H9 (cell line): ENCODE results near the gene TMEM51. TPM values are rescaled to one million over a fixed set of nuclear protein-coding genes. Genes with fewer than 3 reads are reported as not detected.

Experiments used
- DNase-seq: peaks from one replicate; pipeline ENCODE4 v3.0.0-alpha.2; 2017
- H2AFZ ChIP-seq: one replicate; pipeline ENCODE4 v1.6.1; 2013; ENCODE audit warnings: mild to moderate bottlenecking, low read length, control low read depth, moderate library complexity
- H2AK5ac ChIP-seq: 2 replicates; pipeline ENCODE4 v1.6.1; 2013; ENCODE audit warnings: low read length, control low read depth, mixed read lengths; ENCODE audit not compliant: insufficient read length
- H2BK120ac ChIP-seq: one replicate; pipeline ENCODE4 v1.6.1; 2013; ENCODE audit warnings: low read depth, mild to moderate bottlenecking, low read length, control low read depth, inconsistent platforms; ENCODE audit not compliant: poor library complexity, severe bottlenecking
- H2BK12ac ChIP-seq: 2 replicates; pipeline ENCODE4 v1.6.1; 2013; ENCODE audit warnings: low read length, control low read depth, mixed read lengths, low read depth; ENCODE audit not compliant: insufficient read length
- H2BK15ac ChIP-seq: 2 replicates; pipeline ENCODE4 v1.6.1; 2013; ENCODE audit warnings: low read depth, low read length, control low read depth
- H2BK20ac ChIP-seq: one replicate; pipeline ENCODE4 v1.6.1; 2013; ENCODE audit warnings: low read depth, mild to moderate bottlenecking, low read length, control low read depth, inconsistent platforms; ENCODE audit not compliant: poor library complexity, severe bottlenecking
- H2BK5ac ChIP-seq: 2 replicates; pipeline ENCODE4 v1.6.1; 2013; ENCODE audit warnings: low read length, control low read depth, mixed read lengths; ENCODE audit not compliant: insufficient read length
- H3K14ac ChIP-seq: 2 replicates; pipeline ENCODE4 v1.6.1; 2013; ENCODE audit warnings: low read length, control low read depth; ENCODE audit not compliant: insufficient read depth
- H3K18ac ChIP-seq: 2 replicates; pipeline ENCODE4 v1.6.1; 2013; ENCODE audit warnings: low read depth, mild to moderate bottlenecking, mixed read lengths, low read length, control low read depth; ENCODE audit not compliant: insufficient read length
- H3K23ac ChIP-seq: 2 replicates; pipeline ENCODE4 v1.6.1; 2013; ENCODE audit warnings: low read length, control low read depth, mixed read lengths, low read depth; ENCODE audit not compliant: insufficient read length
- H3K23me2 ChIP-seq: 2 replicates; pipeline ENCODE4 v1.6.1; 2013; ENCODE audit warnings: low read depth, mild to moderate bottlenecking, mixed read lengths, low read length, control low read depth; ENCODE audit not compliant: insufficient read length, poor library complexity, severe bottlenecking
- H3K27ac ChIP-seq: 2 replicates; pipeline ENCODE4 v1.5.1; 2013; ENCODE audit warnings: low read length, control low read depth, mixed read lengths, low read depth; ENCODE audit not compliant: insufficient read length
- H3K27me3 ChIP-seq: 2 replicates; pipeline ENCODE4 v1.6.1; 2013; ENCODE audit warnings: low read length, control low read depth, inconsistent platforms; ENCODE audit not compliant: insufficient read depth
- H3K4ac ChIP-seq: 2 replicates; pipeline ENCODE4 v1.6.1; 2013; ENCODE audit warnings: low read depth, mild to moderate bottlenecking, control low read depth, inconsistent platforms, low read length, moderate library complexity
- H3K4me1 ChIP-seq: 2 replicates; pipeline ENCODE4 v1.6.1; 2013; ENCODE audit warnings: low read length, control low read depth, inconsistent platforms; ENCODE audit not compliant: insufficient read depth
- H3K4me2 ChIP-seq: 2 replicates; pipeline ENCODE4 v1.6.1; 2013; ENCODE audit warnings: low read length, control low read depth, mixed read lengths; ENCODE audit not compliant: insufficient read length, insufficient read depth
- H3K56ac ChIP-seq: 2 replicates; pipeline ENCODE4 v1.6.1; 2013; ENCODE audit warnings: low read depth, mild to moderate bottlenecking, mixed read lengths, low read length, control low read depth; ENCODE audit not compliant: insufficient read length
- H3K79me1 ChIP-seq: 2 replicates; pipeline ENCODE4 v1.6.1; 2013; ENCODE audit warnings: low read depth, mild to moderate bottlenecking, moderate library complexity, low read length, control low read depth, inconsistent platforms; ENCODE audit not compliant: insufficient read depth, poor library complexity, severe bottlenecking
- H3K79me2 ChIP-seq: 2 replicates; pipeline ENCODE4 v1.6.1; 2013; ENCODE audit warnings: low read length, control low read depth, inconsistent platforms; ENCODE audit not compliant: insufficient read depth
- H3K9ac ChIP-seq: 2 replicates; pipeline ENCODE4 v1.6.1; 2013; ENCODE audit warnings: low read length, control low read depth, mixed read lengths; ENCODE audit not compliant: insufficient read length; ENCODE audit errors: extremely low read depth
- H3K9me3 ChIP-seq: one replicate; pipeline ENCODE4 v1.6.1; 2013; ENCODE audit warnings: low read depth, low read length, inconsistent platforms; ENCODE audit not compliant: control insufficient read depth
- H3T11ph ChIP-seq: one replicate; pipeline ENCODE4 v1.6.1; 2013; ENCODE audit warnings: mild to moderate bottlenecking, low read length, control low read depth, inconsistent platforms
- H4K20me1 ChIP-seq: one replicate; pipeline ENCODE4 v1.6.1; 2013; ENCODE audit not compliant: control insufficient read depth, insufficient read length, insufficient read depth
- H4K5ac ChIP-seq: 2 replicates; pipeline ENCODE4 v1.6.1; 2013; ENCODE audit warnings: low read depth, mild to moderate bottlenecking, mixed read lengths, low read length, control low read depth; ENCODE audit not compliant: insufficient read length
- H4K8ac ChIP-seq: replicated peaks from 2 replicates; pipeline ENCODE4 v1.6.1; 2013; ENCODE audit warnings: low read length, control low read depth, mixed read lengths, low read depth; ENCODE audit not compliant: insufficient read length
- H4K91ac ChIP-seq: 2 replicates; pipeline ENCODE4 v1.6.1; 2013; ENCODE audit warnings: low read depth, mild to moderate bottlenecking, moderate library complexity, mixed read lengths, low read length, control low read depth; ENCODE audit not compliant: insufficient read length
- H3K27ac Mint-ChIP-seq, 3 experiments: 2 replicates in 2 of 3; 3 replicates in 1 of 3; pipeline ENCODE4 v1.8.0; 2020 to 2021; ENCODE audit warnings: mixed read lengths in 3 of 3, mild to moderate bottlenecking in 1 of 3, moderate library complexity in 1 of 3
- H3K27me3 Mint-ChIP-seq: 2 replicates; pipeline ENCODE4 v1.8.0; 2021; ENCODE audit warnings: low read depth, mild to moderate bottlenecking, moderate library complexity, mixed read lengths
- H3K36me3 Mint-ChIP-seq, 3 experiments: 2 replicates in 2 of 3; 3 replicates in 1 of 3; pipeline ENCODE4 v1.8.0; 2020 to 2021; ENCODE audit warnings: low read depth in 3 of 3, mixed read lengths in 3 of 3; ENCODE audit not compliant: insufficient read depth in 1 of 3
- H3K4me1 Mint-ChIP-seq, 2 experiments: 2 replicates each; pipeline ENCODE4 v1.8.0; 2020; ENCODE audit warnings: mixed read lengths in 2 of 2
- H3K4me3 Mint-ChIP-seq, 2 experiments: 2 replicates in 1 of 2; 3 replicates in 1 of 2; pipeline ENCODE4 v1.8.0; 2020 to 2021; ENCODE audit warnings: mild to moderate bottlenecking in 2 of 2, mixed read lengths in 2 of 2, moderate library complexity in 1 of 2
- H3K9me3 Mint-ChIP-seq, 2 experiments: 2 replicates in 1 of 2; 3 replicates in 1 of 2; pipeline ENCODE4 v1.8.0; 2020; ENCODE audit warnings: mild to moderate bottlenecking in 2 of 2, mixed read lengths in 2 of 2, moderate library complexity in 1 of 2
- WGBS: extraction: QIAGEN DNeasy Blood & Tissue Kit; methylation state at CpG from one replicate; pipeline ENCODE4 v1.1.7; 2013; ENCODE audit warnings: missing lambda C conversion rate, low lambda C conversion rate, mixed read lengths; ENCODE audit not compliant: insufficient read length; ENCODE audit errors: extremely low coverage; 5-methylcytosine and 5-hydroxymethylcytosine counted together
- total RNA-seq: library from RNA; stranded (reverse); gene quantifications from 2 replicates; pipeline ENCODE4 v1.2.1, GENCODE V29; 2021
- TF ChIP-seq, protein P1 (sequence below): fragments of 200-600 bp; sonication (generic); conservative IDR thresholded peaks from 3 replicates; pipeline ENCODE4 v1.8.0; 2021; ENCODE audit warnings: antibody characterized with exemption, mild to moderate bottlenecking

The TMEM51 gene
- total RNA-seq, 1 experiment from 2014 or later: 4.6 TPM

DNA sequence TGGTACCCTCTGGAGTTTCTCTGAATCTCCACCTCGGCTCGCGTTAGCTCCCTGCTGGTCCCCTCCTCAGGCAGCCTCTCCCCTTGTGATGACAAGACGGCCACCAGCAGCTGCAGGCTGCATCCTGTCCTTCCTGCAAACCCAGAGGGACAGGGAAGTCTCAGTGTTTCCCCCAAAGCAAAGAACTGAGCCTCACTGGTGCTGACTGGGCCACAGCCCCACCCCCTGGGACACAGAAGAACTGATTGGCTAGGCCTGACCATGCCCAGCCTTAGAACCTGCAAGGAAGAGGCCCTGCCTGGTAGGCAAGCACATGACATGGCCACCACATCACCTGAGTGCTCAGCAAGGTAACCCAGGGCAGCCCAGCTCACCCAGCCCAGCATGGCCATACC lies 34.6 kb downstream of the TMEM51 start:
- no peak overlapping the region for H2BK12ac ChIP-seq
- H3T11ph ChIP-seq: no peak overlapping the region
- H2BK15ac ChIP-seq: no peak overlapping the region
- no peaks in the 10 kb centered on the region for H3K79me2 ChIP-seq
- H3K27me3 ChIP-seq: no peaks in the 10 kb centered on the region
- H3K23ac ChIP-seq: no peak overlapping the region
- no peak overlapping the region for H3K27ac ChIP-seq
- peak overlapping the region in 1 of 2 experiments; percentile 54; a peak in 1 of 5 replicates for H3K4me3 Mint-ChIP-seq
- no peaks in the 10 kb centered on the region for H3K27me3 Mint-ChIP-seq
- TF ChIP-seq, protein P1, sequence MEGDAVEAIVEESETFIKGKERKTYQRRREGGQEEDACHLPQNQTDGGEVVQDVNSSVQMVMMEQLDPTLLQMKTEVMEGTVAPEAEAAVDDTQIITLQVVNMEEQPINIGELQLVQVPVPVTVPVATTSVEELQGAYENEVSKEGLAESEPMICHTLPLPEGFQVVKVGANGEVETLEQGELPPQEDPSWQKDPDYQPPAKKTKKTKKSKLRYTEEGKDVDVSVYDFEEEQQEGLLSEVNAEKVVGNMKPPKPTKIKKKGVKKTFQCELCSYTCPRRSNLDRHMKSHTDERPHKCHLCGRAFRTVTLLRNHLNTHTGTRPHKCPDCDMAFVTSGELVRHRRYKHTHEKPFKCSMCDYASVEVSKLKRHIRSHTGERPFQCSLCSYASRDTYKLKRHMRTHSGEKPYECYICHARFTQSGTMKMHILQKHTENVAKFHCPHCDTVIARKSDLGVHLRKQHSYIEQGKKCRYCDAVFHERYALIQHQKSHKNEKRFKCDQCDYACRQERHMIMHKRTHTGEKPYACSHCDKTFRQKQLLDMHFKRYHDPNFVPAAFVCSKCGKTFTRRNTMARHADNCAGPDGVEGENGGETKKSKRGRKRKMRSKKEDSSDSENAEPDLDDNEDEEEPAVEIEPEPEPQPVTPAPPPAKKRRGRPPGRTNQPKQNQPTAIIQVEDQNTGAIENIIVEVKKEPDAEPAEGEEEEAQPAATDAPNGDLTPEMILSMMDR: no peak
- H2AK5ac ChIP-seq: no peak overlapping the region
- H4K91ac ChIP-seq: no peak overlapping the region
- no peaks in the 10 kb centered on the region for H3K9me3 ChIP-seq
- H3K9ac ChIP-seq: no peak overlapping the region
- peaks cover 40 to 49% of the 10 kb centered on the region in 2 experiments for H3K4me1 Mint-ChIP-seq
- no peak overlapping the region for H3K18ac ChIP-seq
- H3K23me2 ChIP-seq: no peaks in the 10 kb centered on the region
- H4K8ac ChIP-seq: no peak overlapping the region
- H2BK5ac ChIP-seq: no peak overlapping the region
- H3K4me1 ChIP-seq: peaks cover 13% of the 10 kb centered on the region; the same call in 1 of the 2 replicates
- no peaks in the 10 kb centered on the region for H3K79me1 ChIP-seq
- H3K4me2 ChIP-seq: no peak overlapping the region
- H2AFZ ChIP-seq: no peak overlapping the region
- no CpG with 5 or more reads among the region's 4 CpGs for WGBS
- peak overlapping the region; percentile 12; the same call in 1 of the 2 replicates for H3K14ac ChIP-seq
- no peak overlapping the region for H2BK120ac ChIP-seq
- peak overlapping the region; percentile 78 to 88 (median 83); a peak in 3 of 7 replicates for H3K27ac Mint-ChIP-seq
- no peak overlapping the region for H2BK20ac ChIP-seq
- no peaks in the 10 kb centered on the region for H4K20me1 ChIP-seq
- H4K5ac ChIP-seq: peak overlapping the region; percentile 10
- no peak overlapping the region for H3K4ac ChIP-seq
- H3K36me3 Mint-ChIP-seq: no peaks in the 10 kb centered on the region; a peak in 1 of 7 replicates
- H3K9me3 Mint-ChIP-seq: no peaks in the 10 kb centered on the region
- peak; percentile 84 for DNase-seq
- no peak overlapping the region for H3K56ac ChIP-seq
